Stomach (tissue), 4 donors: ENCODE results near the gene SNRNP35.

ENCODE experiments used
- EP300 ChIP-seq: sonication (generic); formaldehyde crosslinking; IDR thresholded peaks from one replicate; pipeline ENCODE4 v1.6.1; 2017; ENCODE audit warnings: antibody characterized with exemption
- POLR2A ChIP-seq, 4 donors: fragments of 450-650 bp; IDR thresholded peaks; one replicate each; pipeline ENCODE4 v1.6.1; 2016; ENCODE audit warnings: antibody characterized with exemption in 4 of 4, control low read depth in 2 of 4, mild to moderate bottlenecking in 1 of 4, moderate library complexity in 1 of 4
- POLR2AphosphoS5 ChIP-seq, 3 donors: sonication (generic); formaldehyde crosslinking; IDR thresholded peaks; one replicate each; pipeline ENCODE4 v1.6.1; 2016; ENCODE audit warnings: antibody characterized with exemption in 3 of 3
- TF ChIP-seq, protein P1 (sequence below), 7 experiments: fragments of 450-650 bp in 4 of 7; fragments of 200-600 bp in 3 of 7; sonication (generic) in 3 of 7; IDR thresholded peaks; one replicate each; pipeline ENCODE4 v1.5.1; 2016 to 2019; ENCODE audit warnings: antibody characterized with exemption in 7 of 7, control low read depth in 2 of 7, mild to moderate bottlenecking in 1 of 7

DNA sequence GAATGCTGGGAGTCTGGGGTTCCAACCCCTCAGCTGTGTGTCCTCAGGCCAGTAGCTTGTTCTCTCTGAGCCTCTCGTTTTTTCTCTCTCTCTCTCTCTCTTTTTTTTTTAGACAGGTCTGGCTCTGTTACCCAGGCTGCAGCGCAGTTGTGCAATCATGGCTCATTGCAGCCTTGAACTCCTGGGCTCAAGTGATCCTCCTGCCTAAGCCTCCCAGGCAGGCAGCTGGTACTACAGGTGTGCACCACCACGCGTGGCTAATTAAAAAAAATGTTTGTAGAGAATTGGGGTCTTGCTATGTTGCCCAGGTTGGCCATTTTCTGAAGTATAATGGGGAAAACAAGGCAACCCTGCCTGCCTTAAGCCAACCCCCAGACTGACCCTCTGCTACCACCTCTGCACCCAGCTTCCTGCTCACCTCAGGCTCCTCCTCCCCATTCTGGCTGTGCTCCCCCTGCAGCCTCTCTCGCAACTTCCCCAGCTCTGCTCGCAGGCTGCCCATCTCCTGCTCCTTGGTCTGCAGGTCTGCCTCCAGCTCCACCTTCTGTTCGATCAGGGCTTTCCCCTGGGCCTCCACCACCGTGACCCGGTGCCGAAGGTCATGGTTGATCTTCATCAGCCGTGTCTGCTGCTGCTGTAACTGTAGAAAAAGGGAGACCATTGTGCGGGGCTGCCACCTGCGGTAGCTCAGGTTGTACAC, 40.3 kb downstream of the SNRNP35 start:
- no peak for TF ChIP-seq POLR2AphosphoS5 (IDR thresholded peaks at IDR 0.05)
- TF ChIP-seq, protein P1, sequence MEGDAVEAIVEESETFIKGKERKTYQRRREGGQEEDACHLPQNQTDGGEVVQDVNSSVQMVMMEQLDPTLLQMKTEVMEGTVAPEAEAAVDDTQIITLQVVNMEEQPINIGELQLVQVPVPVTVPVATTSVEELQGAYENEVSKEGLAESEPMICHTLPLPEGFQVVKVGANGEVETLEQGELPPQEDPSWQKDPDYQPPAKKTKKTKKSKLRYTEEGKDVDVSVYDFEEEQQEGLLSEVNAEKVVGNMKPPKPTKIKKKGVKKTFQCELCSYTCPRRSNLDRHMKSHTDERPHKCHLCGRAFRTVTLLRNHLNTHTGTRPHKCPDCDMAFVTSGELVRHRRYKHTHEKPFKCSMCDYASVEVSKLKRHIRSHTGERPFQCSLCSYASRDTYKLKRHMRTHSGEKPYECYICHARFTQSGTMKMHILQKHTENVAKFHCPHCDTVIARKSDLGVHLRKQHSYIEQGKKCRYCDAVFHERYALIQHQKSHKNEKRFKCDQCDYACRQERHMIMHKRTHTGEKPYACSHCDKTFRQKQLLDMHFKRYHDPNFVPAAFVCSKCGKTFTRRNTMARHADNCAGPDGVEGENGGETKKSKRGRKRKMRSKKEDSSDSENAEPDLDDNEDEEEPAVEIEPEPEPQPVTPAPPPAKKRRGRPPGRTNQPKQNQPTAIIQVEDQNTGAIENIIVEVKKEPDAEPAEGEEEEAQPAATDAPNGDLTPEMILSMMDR (IDR thresholded peaks at IDR 0.05) = no peak
- no peak for TF ChIP-seq EP300
- no peak for TF ChIP-seq POLR2A (IDR thresholded peaks at IDR 0.05)
